Inferior parietal cortex (tissue), 1 donor: ENCODE measurements around the gene GOLGA6A.
"Not testable (repeated sequence)": the region's sequence is repeated elsewhere in the genome, so short reads cannot be mapped to it uniquely, and the experiment has no call there.

Experiments
- DNase-seq: peaks from one replicate; pipeline ENCODE4 v3.0.0-alpha.2; 2016; ENCODE audit errors: extremely low spot score

The GOLGA6A gene

DNA sequence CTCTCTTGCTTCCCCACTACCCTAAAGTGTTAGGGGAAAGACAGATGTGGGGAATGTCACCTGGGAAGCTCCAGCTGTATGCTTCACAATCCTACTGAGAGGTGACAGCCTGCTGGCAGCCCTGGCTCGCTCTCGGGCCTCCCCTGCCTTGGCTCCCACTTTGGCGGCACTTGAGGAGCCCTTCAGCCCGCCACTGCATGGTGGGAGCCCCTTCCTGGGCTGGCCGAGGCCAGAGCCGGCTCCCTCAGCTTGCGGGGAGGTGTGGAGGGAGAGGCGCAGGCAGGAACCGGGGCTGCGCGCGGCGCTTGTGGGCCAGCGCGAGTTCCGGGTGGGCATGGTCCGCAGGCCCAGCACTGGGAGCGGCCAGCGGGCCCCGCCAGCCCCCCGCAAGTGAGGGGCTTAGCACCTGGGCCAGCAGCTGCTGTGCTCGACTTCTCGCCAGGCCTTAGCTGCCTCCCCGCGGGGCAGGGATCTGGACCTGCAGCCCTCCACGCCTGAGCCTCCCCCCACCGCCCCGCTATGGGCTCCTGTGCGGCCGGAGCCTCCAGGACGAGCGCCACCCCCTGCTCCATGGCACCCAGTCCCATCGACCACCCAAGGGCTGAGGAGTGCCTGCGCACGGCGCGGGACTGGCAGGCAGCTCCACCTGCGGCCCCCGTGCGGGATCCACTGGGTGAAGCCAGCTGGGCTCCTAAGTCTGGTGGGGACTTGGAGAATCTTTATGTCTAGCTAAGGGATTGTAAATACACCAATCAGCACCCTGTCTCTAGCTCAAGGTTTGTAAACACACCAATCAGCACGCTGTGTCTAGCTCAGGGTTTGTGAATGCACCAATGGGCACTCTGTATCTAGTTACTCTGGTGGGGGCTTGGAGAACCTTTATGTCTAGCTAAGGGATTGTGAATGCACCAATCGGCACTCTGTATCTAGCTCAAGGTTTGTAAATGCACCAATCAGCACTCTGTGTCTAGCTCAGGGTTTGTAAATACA lies 29.8 kb downstream of the GOLGA6A start:
- not testable (repeated sequence) for DNase-seq

DNA sequence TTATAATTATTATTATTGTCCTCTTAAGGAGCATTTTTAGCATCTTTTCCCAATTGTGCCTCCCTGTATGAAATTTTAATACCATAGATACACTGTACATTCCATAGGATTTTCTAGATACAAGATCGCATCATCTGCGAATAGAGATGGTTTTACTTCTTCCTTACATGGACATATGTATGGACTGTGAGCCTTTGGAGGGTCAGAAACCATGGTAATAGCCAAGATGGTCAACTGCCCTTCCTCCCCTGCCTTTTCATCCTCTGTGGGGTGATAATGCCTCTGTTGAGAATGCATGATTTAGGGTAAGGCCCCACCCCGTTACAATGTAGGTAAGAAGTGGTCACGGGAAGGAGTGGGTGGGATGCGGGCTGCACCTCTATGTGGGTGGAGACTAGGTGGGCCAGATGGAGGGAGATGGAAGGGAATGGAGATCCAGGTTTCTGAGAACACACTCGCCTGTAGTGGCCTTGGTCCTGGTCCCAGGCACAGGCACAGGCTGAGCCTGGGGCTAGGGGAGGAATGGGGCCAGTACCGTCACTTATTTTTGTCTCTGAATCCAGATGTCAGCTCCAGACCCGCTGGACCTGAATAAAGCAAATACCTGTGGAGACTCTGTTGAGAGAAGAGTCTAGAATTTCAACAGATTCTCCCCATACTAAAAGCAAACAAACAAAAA lies 31.7 kb downstream of the GOLGA6A start:
- DNase-seq = no peak

DNA sequence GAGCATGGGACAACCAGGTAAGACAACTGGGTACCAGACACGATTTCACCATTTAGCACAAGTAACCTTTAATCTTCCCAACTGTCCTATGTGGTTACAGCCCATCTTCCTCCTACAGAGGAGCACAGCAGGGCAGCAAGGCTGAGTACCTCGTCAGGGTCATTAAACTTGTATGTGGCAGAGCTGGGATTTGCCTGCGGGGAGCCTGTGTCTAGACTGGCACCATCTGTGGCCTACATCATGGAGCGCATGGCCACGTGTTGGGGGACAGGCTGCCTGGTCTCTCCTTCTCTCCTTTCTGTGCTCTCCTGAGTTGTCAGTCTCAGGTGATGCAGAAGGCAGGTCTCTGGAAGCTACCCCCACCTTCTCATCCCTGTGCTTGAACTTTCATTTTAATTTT lies 32.2 kb downstream of the GOLGA6A start:
- no peak for DNase-seq

DNA sequence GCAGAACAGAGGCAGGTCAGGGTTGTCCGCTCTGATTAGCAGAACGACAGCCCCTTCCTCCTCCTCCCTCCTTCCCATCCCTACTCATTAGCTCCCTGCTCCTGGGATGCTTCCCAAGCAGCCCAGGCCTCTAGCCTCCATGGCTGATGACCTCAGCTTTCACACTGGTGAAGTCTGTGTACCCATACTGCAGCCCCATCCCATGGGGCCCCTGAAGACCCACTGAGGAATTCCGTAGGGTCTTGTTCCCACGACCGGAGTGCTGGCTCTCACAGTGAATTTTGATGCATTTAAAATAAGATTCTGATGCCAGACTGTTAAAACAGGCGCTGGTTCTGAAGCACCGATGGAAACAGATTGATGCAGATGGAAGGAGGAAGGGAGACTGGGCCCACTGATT lies 36.1 kb downstream of the GOLGA6A start:
- DNase-seq = no peak

DNA sequence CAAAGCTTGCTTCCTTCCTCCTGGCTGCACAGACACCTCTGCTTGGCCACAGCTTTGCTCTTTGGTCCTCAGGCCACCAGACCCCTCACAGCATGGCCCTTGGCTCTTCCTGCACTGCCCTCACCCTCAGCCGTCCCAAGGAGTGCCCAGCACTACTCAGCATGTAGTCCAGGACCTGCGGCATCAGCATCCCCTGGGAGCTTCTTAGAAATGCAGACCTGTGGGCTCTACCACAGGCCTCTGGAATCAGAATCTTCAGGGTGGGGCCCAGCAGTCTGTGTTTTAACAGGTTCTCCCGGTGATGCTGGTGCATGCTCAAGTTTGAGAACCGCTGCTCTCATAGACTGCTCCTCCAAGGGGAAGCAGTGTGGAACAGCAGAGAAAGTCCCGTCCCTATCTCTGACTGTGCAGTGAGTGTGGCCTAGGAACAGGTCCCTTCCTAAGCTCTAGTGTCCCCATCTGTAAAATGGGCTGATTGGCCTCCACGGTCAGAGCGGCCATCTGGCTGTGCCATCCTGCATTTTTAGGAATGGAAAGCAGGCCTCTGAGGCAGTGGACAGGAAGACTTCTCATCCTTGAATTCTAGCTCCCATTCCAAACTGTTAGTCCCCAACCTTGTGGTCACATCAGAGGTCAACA lies 36.6 kb downstream of the GOLGA6A start:
- no peak for DNase-seq

DNA sequence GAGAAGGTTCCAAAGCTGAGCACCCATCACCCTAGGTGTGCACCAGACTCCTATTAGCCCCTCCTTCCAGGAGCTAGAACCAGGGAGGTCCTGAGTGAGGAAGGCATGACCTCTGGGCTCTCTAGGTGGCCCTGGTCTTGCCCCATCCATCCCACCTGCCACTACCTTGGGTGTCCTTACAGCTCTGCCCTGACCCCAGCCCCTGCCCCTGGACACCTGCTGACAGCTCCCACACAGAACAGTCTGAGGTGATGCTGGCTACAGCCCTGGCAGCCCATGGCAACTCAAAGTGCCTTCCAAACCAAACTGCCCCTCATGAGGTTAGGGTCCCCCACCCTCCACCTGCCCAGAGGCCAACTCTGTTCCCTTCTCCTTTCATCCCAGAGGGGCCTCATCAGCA lies 37.2 kb downstream of the GOLGA6A start:
- DNase-seq = no peak

DNA sequence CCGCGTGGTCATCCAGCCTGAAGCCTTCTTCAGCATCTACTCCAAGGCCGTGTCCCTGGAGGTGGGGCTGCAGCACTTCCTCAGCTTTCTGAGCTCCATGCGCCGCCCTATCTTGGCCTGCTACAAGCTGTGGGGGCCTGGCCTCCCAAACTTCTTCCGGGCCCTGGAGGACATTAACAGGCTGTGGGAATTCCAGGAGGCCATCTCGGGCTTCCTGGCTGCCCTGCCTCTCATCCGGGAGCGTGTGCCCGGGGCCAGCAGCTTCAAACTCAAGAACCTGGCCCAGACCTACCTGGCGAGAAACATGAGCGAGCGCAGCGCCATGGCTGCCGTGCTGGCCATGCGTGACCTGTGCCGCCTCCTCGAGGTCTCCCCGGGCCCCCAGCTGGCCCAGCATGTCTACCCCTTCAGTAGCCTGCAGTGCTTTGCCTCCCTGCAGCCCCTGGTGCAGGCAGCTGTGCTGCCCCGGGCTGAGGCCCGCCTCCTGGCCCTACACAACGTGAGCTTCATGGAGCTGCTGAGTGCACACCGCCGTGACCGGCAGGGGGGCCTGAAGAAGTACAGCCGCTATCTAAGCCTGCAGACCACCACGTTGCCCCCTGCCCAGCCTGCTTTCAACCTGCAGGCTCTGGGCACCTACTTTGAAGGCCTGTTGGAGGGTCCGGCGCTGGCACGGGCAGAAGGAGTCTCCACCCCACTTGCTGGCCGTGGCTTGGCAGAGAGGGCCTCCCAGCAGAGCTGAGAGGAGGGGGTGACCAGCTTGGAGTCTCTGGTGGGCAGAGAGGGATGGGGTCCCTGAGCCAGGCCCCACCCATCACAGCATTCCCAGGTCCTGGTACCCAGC lies 37.9 kb downstream of the GOLGA6A start:
- DNase-seq = no peak

DNA sequence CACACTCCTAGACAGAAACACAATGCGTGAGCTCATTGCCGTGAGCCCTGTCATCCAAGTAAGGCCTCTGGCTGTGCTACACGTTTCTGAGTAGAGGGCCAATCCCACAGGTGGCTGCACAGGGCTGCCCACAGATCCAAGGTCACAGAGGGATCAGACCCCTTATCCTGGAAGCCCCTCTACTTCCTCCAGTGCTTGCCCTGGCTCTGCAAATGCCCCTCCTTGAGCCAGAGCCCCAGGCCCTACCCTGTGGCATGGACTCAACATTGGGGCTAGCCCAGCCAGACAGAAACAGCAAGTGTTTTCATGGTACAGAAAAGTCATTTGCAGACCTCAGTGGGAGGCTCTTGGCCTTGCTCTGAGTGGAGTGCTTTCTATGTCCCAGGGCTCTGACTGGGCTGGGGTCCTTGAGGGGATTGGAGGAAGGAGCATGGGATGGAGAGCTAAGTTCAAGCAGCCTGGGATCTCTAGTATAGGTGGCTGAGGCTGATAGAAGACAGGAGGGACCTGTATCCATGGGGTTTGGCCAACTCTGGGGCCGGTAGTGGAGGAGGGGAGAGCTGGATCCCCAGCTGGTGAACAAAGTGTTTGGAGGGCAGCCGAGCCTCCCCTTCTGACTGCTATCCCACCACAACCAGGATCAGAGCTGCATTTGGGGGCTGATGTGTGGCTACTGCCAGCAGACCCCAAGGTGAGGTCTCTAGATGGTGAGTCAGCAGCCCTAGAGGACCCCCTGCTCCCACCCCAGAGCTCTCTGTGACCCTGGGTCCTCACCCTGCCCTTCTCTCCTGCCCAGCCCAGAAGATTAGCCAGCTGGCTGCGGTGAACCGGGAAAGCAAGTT lies 38.7 kb downstream of the GOLGA6A start:
- no peak for DNase-seq

DNA sequence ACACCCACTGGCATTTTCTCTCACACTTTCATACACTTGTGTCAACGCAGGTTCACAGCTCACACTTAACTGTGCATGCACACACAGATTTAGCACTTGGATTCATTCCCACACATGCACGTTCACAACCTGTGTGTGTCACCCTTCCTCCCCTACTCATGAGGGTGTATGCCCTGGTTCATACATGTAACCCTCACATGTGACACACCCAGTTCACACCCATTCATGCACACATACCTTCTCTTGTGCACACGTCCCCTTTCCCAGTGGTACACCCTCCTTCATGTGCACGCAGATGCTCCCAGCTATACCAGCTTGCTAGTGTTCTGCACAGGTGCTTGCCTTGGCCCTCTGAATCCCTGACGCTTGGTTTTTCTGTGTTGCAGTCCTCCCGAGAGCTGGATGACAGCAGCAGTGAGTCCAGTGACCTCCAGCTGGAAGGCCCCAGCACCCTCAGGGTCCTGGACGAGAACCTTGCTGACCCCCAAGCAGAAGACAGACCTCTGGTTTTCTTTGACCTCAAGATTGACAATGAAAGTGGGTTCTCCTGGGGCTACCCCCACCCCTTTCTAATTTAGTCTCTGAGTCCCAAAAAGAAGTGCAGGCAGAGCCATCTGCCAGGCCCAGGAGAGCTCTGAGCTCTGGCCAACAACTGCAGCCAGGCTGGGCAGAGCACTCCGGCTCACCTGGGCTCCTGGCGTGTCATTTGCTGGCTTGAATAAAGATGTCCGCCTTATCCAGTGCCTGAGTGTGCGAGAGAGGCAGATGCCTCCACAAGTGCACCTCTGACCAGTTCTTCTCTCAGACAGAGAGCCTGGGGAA lies 39.5 kb downstream of the GOLGA6A start:
- no peak for DNase-seq

DNA sequence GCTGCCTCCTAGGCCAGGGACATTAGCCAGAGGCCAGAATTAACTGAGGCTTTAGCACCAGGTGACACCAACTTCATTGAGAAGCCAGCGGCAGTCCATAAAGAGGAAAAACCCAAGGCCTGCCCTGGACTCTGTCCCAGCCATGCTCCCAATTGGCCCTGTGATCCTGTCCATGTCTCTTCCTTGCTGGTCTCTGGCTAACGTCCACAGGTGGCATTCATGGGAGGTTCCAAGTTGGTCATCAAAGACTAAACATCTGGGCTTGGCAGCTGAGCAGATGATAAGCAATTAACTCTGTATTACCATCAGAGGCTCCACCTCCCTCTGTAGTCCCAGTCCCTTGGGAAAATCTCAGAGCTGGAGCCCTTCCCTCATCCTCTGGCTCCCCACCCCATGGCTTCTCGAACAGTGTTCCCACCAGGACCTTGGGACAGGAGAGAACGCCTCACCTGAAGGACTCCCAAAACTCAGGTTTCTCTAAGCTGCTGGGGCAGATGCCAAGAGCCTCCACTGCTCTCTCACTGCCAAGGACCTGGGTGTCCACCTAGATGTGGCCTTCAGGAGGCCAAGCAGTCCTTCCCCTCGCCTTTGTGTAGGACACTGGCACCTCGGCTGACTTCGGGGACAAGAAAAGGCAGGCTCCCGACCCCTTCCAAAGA lies 40.4 kb downstream of the GOLGA6A start:
- no peak for DNase-seq

DNA sequence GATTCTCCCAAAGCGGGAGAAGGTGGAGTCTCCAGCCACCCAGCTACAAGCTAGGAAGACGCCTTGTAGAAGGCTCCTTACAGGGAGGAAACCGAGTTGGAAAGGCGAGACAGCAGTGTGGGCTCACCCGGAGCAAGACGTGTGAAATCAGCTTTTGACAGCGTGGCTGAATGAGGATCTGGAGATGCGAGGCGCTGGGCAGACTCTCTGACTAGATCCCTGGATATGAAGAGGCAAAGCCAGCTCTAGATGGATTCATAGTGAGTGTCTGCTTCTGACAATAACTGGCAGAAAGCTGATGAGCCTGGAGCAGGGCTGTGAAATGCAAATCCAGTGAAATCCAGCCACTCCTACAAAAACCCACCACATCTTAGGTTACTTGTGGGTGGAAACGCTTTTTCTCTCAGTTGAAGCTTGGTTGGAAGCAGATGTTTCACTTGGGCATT lies 41.0 kb downstream of the GOLGA6A start:
- no peak for DNase-seq

DNA sequence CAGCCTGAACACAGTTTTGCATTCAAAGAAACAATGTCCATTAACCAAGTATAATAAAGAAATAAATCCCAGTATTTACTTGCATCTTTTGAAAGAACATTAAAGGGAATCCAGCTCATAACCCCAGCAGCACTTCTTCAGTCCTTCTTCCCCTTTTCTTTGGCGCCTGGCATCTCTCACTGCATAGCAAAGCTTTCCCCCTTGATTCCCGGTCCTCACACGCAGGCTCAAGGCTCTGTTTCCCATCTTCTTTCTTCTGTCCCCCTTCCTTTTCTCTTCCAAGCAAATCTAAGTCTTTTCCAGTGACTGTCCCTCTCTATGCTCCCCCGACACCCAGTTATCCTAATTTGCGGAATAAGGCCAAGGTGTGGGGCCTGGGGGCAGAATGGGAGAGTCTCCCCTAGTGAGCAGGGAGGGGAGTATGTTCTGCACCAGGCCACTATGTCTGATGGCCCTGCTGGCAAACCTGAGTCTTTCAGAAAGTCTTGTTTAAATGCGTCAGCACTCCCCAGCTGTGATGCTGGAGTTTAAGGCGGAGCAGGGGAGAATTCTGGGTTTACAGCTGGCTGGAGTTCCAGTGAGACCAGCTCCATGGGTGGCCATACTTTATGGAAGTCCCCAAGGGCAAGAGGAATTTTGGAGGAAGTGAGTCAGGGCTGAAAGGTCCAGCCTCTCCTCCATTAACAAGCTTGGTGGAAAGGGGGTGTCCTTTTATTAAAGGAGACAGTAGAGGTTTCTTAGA lies 42.1 kb downstream of the GOLGA6A start:
- no peak for DNase-seq

DNA sequence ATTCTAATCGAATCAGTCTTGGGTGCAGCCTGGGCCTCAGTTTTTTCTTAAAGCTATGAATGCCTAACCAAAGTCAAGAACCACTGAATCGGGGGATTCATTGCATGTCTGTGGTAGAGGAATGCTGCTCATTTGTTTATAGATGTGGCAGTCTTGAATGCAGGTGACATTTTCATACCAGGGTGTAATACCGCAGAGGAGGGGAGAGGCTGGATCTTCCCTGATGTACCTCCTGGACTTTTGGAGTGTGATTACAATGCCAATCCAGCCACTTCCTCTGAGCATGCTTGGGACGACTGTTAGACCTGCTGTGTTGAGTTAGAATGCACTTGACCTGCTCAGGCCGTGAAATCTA lies 42.7 kb downstream of the GOLGA6A start:
- no peak for DNase-seq

DNA sequence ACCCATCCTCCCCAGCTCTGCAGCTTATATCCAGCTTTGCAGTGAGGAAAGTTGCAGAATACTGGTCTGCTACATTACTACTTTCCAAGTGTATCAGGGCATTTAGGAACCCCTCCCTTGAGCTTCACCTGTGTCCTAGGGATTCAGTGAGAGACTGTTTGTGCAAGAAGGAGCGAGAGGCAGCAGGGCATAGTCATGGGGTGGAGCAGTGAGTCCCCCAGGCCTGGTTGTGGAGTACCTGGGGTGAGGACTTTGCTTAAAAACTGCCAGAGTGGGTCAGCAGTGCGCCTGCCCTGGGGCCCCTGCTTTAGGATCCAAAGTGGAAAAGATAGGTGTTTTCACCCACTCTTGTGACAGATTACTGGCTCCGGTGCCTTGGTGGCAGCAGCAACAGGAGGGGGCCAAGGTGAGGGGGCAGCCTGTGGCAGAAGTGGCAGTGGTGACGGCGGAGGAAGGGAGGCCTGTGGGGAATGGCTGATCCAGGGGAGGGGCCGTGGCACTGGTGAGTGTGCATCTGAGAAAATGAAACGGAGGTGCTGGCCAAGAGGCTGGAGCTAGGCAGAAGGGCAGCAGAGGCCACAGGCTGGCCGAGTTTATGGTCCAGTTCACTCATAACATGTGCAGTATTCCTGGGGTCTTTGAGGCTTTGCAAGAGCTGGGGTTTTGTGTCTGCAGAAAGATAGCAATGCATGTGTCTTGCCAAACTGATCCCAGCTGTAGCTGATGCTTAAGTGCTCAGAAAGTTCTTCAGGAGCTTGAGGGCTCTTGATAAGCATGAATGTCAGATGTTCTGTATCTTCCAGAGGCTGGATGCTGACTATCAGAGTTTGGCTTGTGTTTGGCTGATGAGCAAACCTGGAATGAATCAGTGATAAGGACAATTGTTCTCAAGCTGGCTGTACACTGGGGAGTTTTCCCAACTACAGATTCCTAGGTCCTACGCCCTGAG lies 43.4 kb downstream of the GOLGA6A start:
- no peak for DNase-seq

DNA sequence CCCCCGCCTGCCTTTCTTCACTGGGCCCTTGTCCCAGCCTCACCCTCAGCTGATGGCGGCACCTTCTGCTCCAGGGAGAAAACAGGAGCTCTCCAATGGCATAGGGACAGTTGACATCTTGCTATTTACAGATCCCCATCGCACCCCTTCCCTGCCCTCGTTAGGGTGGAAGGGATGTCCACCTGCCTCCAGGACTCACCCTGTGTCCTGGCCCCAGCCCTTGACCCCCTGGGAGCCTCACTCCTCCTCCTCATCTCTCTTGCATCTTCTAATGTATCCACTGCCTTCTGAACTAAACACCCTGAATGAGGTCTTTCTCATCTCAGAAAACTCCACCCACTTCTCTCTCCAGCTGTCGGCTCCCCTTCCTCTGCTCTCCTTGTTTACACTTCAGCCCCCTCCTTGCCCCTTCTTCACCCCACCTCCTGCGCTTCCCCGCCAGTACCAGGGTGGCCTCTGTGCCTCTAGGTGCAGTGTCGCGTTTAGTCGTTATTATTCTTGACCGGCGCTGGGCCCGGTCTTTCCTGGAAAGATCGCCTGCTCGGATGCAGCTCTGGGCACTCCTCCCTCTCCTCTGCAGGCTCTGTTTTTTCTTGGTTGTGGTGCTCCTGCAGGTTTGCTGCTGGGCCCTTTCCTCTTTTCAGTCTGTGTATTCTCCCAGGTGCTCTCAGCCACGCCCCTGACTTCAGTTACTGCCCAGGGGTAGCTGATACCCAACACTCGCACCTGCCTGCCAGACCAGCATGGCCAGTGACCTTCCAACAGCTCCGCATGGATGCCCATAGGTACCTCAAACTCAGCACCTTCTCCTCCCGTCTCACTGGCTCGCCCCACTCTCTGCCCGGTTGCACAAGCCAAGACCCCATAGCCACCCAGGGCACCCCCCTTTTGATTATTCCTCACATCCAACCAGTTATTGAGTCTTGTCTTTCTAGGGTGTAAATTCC lies 44.9 kb downstream of the GOLGA6A start:
- no peak for DNase-seq
